Measurements from ENCODE around the gene SURF1. TPM values are rescaled to one million over a fixed set of nuclear protein-coding genes. Genes with fewer than 3 reads are reported as not detected.

Gene SURF1
- total RNA-seq, 3 donors from 2014 or later = 45.9 to 61.4 (median 46.8) TPM

DNA sequence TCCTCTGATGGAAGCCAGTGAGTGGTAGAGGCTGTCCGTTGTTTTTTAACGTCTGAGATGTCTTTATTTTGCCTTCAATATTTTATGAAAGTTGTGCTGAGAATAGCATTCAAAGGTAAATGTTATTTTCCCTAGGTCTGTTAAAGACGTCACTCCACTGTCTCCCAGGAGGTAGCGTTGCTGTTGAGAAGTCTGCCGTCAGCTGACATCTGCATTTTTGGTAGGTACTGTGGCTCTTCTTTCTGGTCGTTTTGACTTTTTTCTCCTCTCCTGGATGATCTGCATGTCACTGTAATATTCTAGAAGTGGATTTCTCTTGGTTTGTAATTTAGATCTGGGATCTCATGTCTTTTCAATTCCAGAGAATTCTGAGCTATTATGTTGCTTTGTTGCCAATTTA lies 46.7 kb downstream of the SURF1 start:
- Histone ChIP-seq H3K9me3 (no peaks in the 10 kb centered on the region), H3K4me3 (no peak overlapping the region), H3K36me3 (no peaks in the 10 kb centered on the region), H3K27ac (no peak overlapping the region), H3K27me3 (peaks cover 0 to 15% of the 10 kb centered on the region in 2 donors), H3K4me1 (no peaks in the 10 kb centered on the region)
- intact Hi-C loops (cut with DNase I; ENCODE audit: low total_unique reads) = no loop called here
- DNase-seq (ENCODE audit: low spot score in 2 of 2) = no peak
- TF ChIP-seq, protein P1, sequence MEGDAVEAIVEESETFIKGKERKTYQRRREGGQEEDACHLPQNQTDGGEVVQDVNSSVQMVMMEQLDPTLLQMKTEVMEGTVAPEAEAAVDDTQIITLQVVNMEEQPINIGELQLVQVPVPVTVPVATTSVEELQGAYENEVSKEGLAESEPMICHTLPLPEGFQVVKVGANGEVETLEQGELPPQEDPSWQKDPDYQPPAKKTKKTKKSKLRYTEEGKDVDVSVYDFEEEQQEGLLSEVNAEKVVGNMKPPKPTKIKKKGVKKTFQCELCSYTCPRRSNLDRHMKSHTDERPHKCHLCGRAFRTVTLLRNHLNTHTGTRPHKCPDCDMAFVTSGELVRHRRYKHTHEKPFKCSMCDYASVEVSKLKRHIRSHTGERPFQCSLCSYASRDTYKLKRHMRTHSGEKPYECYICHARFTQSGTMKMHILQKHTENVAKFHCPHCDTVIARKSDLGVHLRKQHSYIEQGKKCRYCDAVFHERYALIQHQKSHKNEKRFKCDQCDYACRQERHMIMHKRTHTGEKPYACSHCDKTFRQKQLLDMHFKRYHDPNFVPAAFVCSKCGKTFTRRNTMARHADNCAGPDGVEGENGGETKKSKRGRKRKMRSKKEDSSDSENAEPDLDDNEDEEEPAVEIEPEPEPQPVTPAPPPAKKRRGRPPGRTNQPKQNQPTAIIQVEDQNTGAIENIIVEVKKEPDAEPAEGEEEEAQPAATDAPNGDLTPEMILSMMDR (IDR thresholded peaks at IDR 0.05) = no peak
- TF ChIP-seq POLR2A (IDR thresholded peaks at IDR 0.05) = no peak
- TF ChIP-seq POLR2AphosphoS5 (IDR thresholded peaks at IDR 0.05) = no peak

DNA sequence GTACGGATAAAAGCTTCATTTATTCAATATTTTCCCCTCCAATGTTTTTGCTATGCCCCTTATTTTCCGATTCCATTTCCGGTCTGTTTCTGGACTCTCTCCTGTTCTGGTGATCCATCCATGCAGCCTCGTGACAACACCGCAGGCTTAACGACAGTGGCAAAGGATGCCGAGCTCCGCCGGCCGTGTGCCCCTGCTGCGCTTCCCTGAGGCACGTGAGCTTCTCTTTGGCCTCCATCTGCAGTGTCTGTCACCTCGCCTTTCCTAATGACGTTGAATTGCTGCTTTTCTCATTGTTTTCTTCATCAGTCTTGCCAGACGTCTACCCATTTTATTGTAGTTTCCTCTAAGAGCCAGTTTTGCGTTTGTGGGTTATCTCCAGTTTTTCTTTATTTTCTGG lies 49.0 kb downstream of the SURF1 start:
- Histone ChIP-seq H3K27ac (no peak overlapping the region), H3K36me3 (no peaks in the 10 kb centered on the region), H3K9me3 (no peaks in the 10 kb centered on the region), H3K4me1 (no peaks in the 10 kb centered on the region), H3K4me3 (no peak overlapping the region), H3K27me3 (peaks cover 0 to 15% of the 10 kb centered on the region in 2 donors)
- intact Hi-C loops (cut with DNase I; ENCODE audit: low total_unique reads) = no loop called here
- TF ChIP-seq POLR2AphosphoS5 (IDR thresholded peaks at IDR 0.05) = no peak
- TF ChIP-seq POLR2A (IDR thresholded peaks at IDR 0.05) = no peak
- TF ChIP-seq, protein P1 (IDR thresholded peaks at IDR 0.05) = no peak
- DNase-seq (ENCODE audit: low spot score in 2 of 2) = no peak

DNA sequence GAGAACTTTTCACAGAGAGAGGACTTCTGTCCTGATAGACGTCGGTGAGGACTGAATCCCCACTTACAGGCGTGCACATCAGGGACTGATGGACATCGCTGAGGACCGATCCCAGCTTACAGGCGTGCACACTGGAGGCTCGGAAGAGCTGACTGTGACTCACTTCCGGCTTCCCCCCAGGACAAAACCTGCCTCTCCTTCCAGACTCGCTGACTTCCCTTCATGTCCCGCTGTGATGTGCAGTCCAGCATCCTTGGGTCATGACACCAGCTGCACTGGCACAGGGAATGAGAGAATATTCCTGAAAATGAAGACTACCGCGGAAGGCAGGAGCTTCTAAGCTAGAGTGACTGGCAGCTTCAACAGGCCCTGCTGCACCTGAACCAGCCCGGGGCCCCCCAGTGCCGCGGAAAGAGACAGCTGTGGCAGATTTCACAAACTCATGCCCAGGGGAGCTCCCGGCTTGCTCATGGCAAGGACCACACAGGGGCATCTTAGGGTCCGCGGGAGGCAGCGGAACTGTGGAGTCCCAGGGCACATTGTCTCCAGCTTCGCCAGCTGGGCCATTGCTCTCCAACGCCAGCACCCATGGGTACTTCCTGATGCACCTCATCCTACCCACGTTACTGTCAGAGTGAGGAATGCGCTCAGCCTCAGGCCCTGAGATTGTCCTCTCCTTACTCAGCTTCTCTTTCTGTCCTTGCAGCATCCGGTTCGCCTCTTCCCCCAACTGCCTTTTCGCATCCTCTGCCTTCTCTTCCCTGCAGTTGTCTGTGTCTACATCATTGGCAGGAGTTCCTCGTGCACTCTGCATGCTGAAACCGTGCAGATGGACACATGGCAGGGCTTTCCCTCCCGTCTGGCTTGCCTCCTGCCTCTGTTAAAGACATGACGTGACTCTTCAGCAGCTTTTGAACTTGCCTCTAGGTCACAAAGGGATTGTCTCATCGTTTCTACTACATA lies 49.8 kb downstream of the SURF1 start:
- Histone ChIP-seq H3K27me3 (peaks cover 0 to 15% of the 10 kb centered on the region in 2 donors), H3K9me3 (no peaks in the 10 kb centered on the region), H3K4me1 (no peaks in the 10 kb centered on the region), H3K27ac (no peak overlapping the region), H3K4me3 (no peak overlapping the region), H3K36me3 (no peaks in the 10 kb centered on the region)
- DNase-seq (ENCODE audit: low spot score in 2 of 2) = no peak
- TF ChIP-seq, protein P1 (IDR thresholded peaks at IDR 0.05) = no peak
- no peak for TF ChIP-seq POLR2A (IDR thresholded peaks at IDR 0.05)
- no peak for TF ChIP-seq POLR2AphosphoS5 (IDR thresholded peaks at IDR 0.05)
- intact Hi-C loops (cut with DNase I; ENCODE audit: low total_unique reads) = no loop called here

DNA sequence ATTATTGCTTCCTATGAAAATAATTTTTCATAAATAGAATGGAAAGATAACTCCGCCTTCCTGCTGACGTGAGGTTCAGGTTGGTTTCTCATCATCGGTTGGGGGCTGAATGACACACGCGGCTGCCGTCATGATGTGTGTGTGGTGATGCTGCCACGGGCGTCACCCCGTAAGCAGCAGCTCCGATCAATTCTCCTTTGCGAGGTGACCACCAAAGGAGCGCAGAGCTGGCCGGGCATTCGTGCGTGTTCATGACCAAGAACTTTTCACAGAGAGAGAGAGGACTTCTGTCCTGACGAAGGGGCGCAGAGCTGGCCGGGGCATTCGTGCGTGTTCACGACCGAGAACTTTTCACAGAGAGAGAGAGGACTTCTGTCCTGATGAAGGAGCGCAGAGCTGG lies 50.6 kb downstream of the SURF1 start:
- no peak for DNase-seq (ENCODE audit: low spot score in 2 of 2)
- intact Hi-C loops (cut with DNase I; ENCODE audit: low total_unique reads) = no loop called here
- no peak overlapping the region for H3K27ac ChIP-seq
- no peaks in the 10 kb centered on the region for H3K9me3 ChIP-seq
- no peaks in the 10 kb centered on the region for H3K4me1 ChIP-seq
- peaks cover 0 to 15% of the 10 kb centered on the region in 2 donors for H3K27me3 ChIP-seq
- no peak overlapping the region for H3K4me3 ChIP-seq
- TF ChIP-seq, protein P1 (IDR thresholded peaks at IDR 0.05) = no peak
- TF ChIP-seq POLR2AphosphoS5 (IDR thresholded peaks at IDR 0.05) = no peak
- TF ChIP-seq POLR2A (IDR thresholded peaks at IDR 0.05) = no peak
- no peaks in the 10 kb centered on the region for H3K36me3 ChIP-seq
